HAP-1 (cell line): ENCODE data around the gene ZNF768.
"Not testable (repeated sequence)": the region's sequence is repeated elsewhere in the genome, so short reads cannot be mapped to it uniquely, and the experiment has no call there.

ENCODE experiments used
- DNase-seq, 2 experiments: peaks; one replicate each; pipeline ENCODE4 v3.0.0-alpha.2; 2016 to 2020; ENCODE audit warnings: low spot score in 2 of 2
- H3K27me3 ChIP-seq: fragments of 250-450 bp; sonication (Bioruptor Pico); 2 replicates; pipeline ENCODE4 v1.5.1; 2020; ENCODE audit warnings: low read depth, mild to moderate bottlenecking, moderate library complexity
- H3K36me3 ChIP-seq: fragments of 250-450 bp; sonication (Bioruptor Pico); replicated peaks from 2 replicates; pipeline ENCODE4 v1.5.1; 2020; ENCODE audit warnings: mild to moderate bottlenecking
- H3K4me1 ChIP-seq: fragments of 250-450 bp; sonication (Bioruptor Pico); 2 replicates; pipeline ENCODE4 v1.5.1; 2020; ENCODE audit warnings: mild to moderate bottlenecking
- H3K4me3 ChIP-seq: fragments of 250-450 bp; sonication (Bioruptor Pico); 2 replicates; pipeline ENCODE4 v1.5.1; 2020; ENCODE audit warnings: mild to moderate bottlenecking, moderate library complexity
- H3K9me3 ChIP-seq: fragments of 250-450 bp; sonication (Bioruptor Pico); 2 replicates; pipeline ENCODE4 v1.5.1; 2020; ENCODE audit warnings: mild to moderate bottlenecking, moderate library complexity
- in situ Hi-C: fragments of 300-500 bp; cut with MboI; formaldehyde crosslinking; loops from 3 replicates; pipeline ENCODE4 v1.14.3; 2020; ENCODE audit warnings: low sequenced_read_pairs, inconsistent platforms, mixed read lengths

The ZNF768 gene

DNA sequence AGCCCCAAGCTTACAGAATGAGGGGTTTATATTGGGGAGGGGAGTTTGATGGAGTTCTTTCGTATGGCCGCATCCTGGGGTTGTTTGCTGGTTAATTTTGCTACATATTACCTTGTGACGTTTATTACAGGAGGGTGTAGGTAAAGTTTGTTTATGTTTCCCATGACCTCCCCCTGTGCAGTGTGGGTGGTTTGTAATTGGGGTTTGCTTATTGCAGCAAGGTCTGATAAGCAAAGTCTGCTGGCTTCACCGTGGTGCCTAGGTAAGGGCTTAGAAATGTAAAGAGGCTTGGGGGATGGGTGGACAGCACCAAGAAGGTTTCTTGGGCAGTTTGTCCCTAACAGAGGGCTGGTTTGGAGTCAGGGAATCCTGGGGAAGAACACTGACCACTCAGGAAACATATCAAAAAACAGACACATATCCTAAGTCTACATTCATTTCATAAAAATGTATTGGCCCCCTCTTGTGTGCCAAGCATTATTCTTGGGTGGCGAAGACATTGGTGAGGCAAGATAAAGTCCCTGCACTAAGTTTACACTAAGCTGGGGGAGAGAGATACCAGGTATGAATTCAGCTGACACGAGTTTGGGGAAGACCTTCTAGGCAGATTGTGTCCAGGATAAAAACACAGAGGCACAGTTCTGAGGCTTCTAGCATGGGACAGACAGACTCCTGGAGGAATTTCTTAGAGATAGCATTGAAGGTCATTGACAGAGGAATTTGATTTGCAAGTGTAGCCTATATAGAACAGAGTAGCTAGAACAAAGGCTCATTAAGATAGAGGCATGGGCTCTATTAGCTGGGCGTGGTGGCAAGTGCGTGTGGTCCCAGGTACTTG is 22.3 kb upstream of the ZNF768 start:
- no peaks in the 10 kb centered on the region for H3K9me3 ChIP-seq
- in situ Hi-C loops = no loop called here

DNA sequence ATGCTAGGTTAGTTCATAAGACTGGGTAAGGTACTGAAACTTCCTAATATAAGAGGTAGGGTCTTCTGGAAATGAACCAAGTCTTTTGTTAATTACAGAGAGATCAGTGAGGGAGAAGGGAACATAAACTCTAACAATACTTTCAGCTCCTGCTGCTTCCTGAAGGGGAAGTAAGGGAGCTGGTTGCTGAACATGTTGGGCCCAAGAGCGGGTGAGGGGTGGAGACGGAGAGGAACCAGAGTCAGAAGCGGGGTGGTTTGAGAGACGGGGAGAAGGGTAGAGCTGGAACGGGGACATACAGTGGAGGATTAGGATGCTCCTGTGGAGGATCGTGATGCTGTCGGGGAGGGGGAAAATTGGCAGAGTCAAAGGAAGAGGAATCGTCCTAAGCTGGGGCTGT is 19.7 kb upstream of the ZNF768 start:
- Histone ChIP-seq H3K4me1 (no peaks in the 10 kb centered on the region; the same call in 1 of the 2 replicates), H3K4me3 (no peak overlapping the region), H3K9me3 (no peaks in the 10 kb centered on the region), H3K36me3 (no peaks in the 10 kb centered on the region), H3K27me3 (no peaks in the 10 kb centered on the region)
- DNase-seq = no peak
- in situ Hi-C loops = no loop called here

More for the DNA sequence above, 22.3 kb upstream of the ZNF768 start:
- Histone ChIP-seq H3K36me3 (peaks cover under 1% of the 10 kb centered on the region; the same call in 1 of the 2 replicates), H3K4me3 (no peak overlapping the region), H3K4me1 (no peaks in the 10 kb centered on the region; the same call in 1 of the 2 replicates), H3K27me3 (no peaks in the 10 kb centered on the region)
- DNase-seq = no peak

DNA sequence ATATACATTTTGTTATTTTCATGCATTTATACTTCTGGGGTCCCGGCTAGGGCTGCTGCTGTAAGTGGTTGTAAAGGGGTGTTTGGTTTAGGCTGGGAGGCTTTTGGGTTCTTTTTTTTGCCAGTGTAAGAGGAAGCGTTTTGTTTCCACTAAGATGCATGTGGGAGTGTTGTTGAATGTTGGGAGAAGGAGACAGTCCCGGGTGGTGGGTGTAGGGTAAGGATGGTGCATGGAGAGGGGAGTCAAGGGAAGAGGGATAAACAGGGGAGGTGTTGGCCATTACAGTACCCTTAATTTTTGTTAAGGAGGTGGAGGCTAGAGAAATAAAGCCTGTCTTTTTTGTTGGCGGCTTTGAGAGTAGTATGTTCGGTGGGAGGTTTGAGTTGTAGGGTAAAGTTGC is 16.7 kb upstream of the ZNF768 start:
- H3K27me3 ChIP-seq = no peaks in the 10 kb centered on the region
- no peaks in the 10 kb centered on the region for H3K4me1 ChIP-seq
- no peaks in the 10 kb centered on the region for H3K36me3 ChIP-seq
- in situ Hi-C loops = no loop called here
- no peaks in the 10 kb centered on the region for H3K9me3 ChIP-seq
- no peak for DNase-seq
- H3K4me3 ChIP-seq = no peak overlapping the region

DNA sequence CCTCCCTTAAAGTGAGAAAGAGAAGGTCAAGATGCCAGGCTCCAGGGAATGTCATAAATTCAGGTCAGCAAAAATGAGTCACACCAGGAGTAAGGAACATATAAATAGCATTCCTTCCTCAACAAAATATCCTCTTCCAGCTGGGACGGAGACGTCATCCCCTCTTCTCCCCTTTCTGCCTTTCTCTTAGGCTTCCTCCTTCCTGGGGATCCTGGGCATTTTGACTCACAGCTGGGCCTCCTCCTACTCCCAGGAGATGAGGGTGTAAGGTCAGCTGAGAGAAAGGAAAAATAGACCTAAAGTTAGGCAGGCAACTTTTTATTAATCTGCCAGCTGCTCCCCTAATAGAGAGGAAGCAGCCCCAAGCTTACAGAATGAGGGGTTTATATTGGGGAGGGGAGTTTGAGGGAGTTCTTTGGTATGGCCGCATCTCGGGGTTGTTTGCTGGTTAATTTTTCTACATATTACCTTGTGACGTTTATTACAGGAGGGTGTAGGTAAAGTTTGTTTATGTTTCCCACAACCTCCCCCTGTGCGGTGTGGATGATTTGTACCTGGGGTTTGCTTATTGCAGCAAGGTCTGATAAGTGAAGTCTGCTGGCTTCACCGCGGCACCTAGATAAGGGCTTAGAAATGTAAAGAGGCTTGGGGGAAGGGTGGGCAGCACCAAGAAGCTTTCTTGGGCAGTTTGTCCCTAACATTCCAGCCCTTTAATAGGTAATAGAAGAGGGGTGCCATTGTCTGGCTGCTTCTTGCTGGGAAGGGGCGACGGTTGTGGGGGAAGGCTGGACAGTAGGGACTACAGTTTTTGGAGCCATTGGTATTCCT is 15.3 kb upstream of the ZNF768 start:
- Histone ChIP-seq H3K27me3 (no peaks in the 10 kb centered on the region), H3K4me3 (no peak overlapping the region), H3K9me3 (no peaks in the 10 kb centered on the region), H3K4me1 (no peaks in the 10 kb centered on the region), H3K36me3 (no peaks in the 10 kb centered on the region; the same call in 1 of the 2 replicates)
- in situ Hi-C loops = no loop called here
- DNase-seq = no peak

DNA sequence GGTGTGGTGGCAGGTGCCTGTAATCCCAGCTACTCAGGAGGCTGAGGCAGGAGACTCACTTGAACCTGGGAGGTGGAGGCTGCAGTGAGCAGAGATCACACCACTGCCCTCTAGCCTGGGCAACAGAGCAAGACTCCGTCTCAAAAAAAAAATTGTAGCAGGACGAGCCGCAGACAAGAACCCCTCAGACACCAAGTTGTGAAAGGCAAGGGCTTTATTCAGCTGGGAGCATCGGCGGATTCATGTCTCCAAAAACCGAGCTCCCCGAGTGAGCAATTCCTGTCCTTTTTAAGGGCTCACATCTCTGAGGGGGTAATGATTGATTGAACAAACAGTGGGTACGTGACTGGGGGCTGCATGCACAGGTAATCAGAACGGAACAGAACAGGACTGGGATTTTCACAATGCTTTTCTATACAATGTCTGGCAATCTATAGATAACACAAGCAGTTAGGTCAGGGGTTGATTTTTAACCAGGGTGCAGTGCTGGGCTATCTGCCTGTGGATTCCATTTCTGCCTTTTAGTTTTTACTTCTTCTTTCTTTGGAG is 14.6 kb upstream of the ZNF768 start:
- H3K4me3 ChIP-seq, H3K36me3 ChIP-seq, H3K27me3 ChIP-seq, in situ Hi-C loops, H3K4me1 ChIP-seq, H3K9me3 ChIP-seq, DNase-seq: not testable (repeated sequence)

DNA sequence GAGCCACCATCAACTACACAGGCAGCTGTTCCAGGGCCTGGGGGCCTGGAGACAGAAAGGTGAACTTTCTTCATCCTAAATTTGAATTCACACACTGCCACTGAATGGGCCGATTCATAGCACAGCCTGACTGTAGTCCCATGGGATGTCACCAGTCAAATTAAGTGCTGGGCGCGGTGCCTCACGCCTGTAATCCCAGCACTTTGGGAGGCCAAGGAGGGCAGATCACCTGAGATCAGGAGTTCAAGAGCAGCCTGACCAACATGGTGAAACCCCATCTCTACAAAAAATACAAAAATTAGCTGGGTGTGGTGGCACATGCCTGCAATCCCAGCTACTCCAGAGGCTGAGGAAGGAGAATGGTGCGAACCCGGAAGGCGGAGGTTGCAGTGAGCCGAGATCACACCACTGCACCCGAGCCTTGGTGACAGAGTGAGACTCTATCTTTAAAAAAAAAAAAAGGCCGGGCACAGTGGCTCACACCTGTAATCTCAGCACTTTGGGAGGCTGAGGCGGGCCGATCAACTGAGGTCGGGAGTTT is 13.7 kb upstream of the ZNF768 start:
- H3K36me3 ChIP-seq, DNase-seq, H3K9me3 ChIP-seq, H3K4me3 ChIP-seq, H3K27me3 ChIP-seq, in situ Hi-C loops: not testable (repeated sequence)
- H3K4me1 ChIP-seq = peaks cover 11% of the 10 kb centered on the region

DNA sequence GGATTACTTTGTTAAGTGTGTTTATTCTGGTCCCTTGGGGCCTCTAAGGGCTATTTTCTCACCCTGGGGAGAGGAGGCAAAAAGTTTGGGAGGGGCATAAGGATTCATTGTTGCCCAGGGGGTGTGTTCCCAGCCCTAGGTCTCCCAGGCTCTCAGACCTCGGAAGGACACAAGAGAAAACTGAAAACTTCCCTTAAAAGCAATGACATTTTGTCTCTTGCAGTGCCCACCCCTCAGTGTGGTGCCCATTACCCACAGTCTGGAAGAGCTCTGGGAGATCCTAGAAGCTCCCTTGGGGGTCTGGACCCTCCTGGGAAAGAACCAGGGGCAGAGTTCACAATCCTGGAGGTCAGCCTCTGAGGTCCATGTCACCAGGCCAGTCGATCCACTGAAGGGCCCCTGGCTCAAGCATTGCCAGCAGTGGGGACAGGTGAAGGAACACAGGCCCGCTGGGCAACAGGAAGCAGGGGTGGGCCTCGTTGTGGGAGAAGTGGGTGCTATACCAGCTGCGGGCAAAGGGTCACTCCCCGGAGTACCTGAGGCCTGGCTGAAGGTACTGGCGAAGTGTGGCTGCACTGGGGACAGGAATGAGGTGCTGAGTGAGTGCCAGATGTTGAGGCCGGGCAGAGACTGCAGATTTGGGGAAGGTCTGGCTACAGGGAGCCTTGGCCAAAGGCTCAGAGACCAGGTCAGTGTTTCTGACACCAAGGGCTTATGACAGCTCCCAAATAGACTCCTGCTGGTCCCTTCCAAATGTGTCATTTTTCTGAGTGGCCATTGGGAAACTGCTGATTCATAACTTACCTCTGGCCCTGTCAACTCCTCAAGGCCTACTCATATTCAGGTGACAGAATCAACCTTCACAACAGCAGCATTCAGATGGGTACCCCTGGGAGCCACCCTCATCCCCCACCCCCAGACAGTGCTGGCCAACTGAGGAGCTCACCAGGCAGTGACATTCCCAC is 12.9 kb upstream of the ZNF768 start:
- no peak for DNase-seq

DNA sequence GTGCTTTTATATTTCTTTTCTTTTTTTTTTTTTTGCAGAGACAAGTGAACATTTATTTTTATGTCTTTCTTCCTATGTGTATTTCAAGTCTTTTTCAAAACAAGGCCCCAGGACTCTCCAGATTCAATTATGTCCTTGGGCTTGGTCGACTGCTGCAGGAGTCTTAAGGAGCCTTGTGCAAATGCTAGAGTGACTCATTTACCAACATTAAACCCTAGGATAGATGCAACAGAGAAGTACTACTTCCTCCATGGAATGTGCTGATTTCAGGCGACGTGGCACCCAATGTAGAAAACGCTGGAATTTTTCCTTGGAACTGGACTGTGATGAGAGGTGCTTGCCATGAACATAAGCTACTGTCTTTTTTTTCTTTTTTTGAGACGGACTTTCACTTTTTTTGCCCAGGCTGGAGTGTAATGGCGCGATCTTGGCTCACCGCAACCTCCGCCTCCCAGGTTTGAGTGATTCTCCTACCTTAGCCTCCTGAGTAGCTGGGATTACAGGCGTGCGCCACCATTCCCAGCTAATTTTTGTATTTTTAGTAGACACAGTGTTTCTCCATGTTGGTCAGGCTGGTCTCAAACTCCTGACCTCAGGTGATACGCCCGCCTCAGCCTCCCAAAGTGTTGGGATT is 10.1 kb upstream of the ZNF768 start:
- in situ Hi-C loops, H3K27me3 ChIP-seq, DNase-seq, H3K9me3 ChIP-seq, H3K4me3 ChIP-seq: not testable (repeated sequence)
- Histone ChIP-seq H3K36me3 (peaks cover 15% of the 10 kb centered on the region), H3K4me1 (peaks cover 23% of the 10 kb centered on the region)

More for the DNA sequence above, 12.9 kb upstream of the ZNF768 start:
- H3K9me3 ChIP-seq = no peaks in the 10 kb centered on the region
- no peak overlapping the region for H3K4me3 ChIP-seq
- no peaks in the 10 kb centered on the region; the same call in 1 of the 2 replicates for H3K36me3 ChIP-seq
- H3K4me1 ChIP-seq = peaks cover 15% of the 10 kb centered on the region
- H3K27me3 ChIP-seq = no peaks in the 10 kb centered on the region
- in situ Hi-C loops = no loop called here

DNA sequence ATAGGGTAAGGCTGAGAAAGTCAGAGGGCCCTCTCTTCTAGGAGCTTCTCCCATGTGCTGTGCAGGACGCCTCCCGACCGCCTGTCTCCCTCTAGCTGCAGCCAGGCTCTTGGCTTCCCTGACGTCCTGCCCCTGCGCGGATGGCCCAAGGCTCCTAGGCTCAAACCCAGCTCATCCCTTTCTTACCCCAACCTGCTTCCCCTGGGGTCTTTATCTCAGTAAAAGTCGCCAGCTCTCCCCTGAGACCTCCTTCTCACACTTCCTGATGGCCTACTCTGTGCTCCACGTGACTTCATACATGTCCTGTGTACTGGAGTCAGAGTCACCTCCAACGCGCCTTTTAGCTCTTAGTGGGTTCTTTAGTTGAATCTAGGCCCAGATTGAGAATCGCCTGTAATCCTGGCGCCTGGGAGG is 9.4 kb upstream of the ZNF768 start:
- H3K27me3 ChIP-seq = no peaks in the 10 kb centered on the region
- peaks cover 15% of the 10 kb centered on the region for H3K36me3 ChIP-seq
- peak overlapping the region; percentile 52 for H3K4me3 ChIP-seq
- DNase-seq = peak; percentile 59 to 76
- no peaks in the 10 kb centered on the region for H3K9me3 ChIP-seq
- in situ Hi-C loops = no loop called here
- H3K4me1 ChIP-seq = peaks cover 23% of the 10 kb centered on the region

DNA sequence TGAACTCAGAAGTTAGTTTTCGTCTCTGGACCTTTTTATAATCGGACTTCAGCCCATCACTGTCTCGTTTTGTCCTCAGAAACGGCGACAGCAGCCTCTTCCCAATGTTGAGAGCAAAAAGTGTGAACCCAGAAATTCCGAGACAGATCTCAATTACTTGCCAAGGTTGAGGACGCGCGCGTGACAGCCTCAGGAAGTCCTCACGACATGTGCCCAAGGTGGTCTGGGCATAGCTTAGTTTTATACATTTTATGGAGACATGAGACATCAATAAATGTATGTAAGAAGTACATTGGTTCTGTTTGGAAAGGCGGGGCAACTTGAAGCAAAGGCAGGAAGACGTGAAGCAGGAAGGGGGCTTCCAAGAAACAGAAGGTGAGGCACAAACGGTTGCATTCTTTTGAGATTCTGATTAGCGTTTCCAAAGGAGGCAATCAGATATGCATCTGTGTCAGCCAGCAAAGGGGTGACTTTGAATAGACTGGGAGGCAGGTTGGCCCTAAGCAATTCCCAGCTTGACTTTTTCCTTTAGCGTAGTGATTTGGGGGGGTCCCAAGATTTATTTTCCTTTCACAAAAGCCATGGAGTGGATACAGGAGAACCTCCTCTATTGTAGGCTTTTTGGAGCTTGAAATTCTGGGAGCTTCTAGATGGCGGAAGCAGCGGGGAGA is 8.9 kb upstream of the ZNF768 start:
- Histone ChIP-seq H3K27me3 (no peaks in the 10 kb centered on the region), H3K4me1 (peaks cover 23% of the 10 kb centered on the region), H3K4me3 (peak overlapping the region; percentile 52), H3K36me3 (peaks cover 15% of the 10 kb centered on the region), H3K9me3 (no peaks in the 10 kb centered on the region)
- in situ Hi-C loops = no loop called here
- DNase-seq = peak in 1 of 2 experiments; percentile 41

DNA sequence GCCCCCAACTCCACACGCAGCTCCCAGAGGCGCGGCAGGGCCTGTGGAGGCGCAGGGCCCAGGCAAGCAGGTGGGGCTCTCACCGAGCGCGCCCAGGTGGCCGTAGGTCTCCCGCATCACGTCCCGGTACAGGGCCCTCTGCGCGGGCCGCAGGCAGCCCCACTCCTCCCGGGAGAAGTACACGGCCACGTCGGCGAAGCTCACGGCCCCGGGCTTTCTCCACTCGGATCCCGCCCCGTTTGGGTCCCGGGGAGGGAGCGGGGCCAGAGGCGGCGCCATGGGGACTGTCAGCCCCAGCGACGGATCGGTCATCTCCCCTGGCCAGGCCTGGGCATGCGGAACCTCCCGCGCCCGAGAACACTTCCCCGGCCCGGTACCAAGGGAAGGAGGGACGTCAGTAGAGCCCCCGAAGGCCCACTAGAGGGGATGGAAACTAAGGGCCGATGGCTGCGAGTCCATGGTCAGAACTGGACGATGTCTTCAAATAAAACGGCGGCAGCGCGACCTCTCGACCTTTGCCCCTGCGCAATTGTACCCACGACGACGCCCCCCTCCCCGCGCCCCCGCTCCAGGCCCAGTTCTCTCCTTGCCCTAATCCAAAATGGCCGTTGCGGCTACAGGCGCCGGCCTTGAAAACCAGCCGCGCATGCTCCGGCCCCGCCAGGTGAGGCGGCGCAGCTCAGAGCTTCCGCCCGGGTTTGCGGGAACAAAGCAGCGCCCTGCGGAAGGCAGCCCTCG is 8.2 kb upstream of the ZNF768 start, which contains the start of gene ZNF747:
Gene ZNF747, minus strand, starts transcription at position 491 of the 738 bp plus-strand sequence. Its CDS starts 179 bp downstream, at position 312.
- Histone ChIP-seq H3K9me3 (no peaks in the 10 kb centered on the region), H3K36me3 (peaks cover 15% of the 10 kb centered on the region), H3K4me1 (peaks cover 23% of the 10 kb centered on the region), H3K4me3 (peak within 1 kb of the TSS; percentile 52), H3K27me3 (no peaks in the 10 kb centered on the region)
- peak; percentile 76 to 90 for DNase-seq
- in situ Hi-C loops = no loop called here
